Kidney (tissue), 14 donors: ENCODE data around the gene FBXL17. TPM values are rescaled to one million over a fixed set of nuclear protein-coding genes. Genes with fewer than 3 reads are reported as not detected.

ENCODE experiments used
- DNase-seq, 5 donors: peaks; one replicate each; pipeline ENCODE4 v3.0.0-alpha.2; 2013 to 2020
- FAIRE-seq: peaks from 2 replicates; lab custom pipeline; 2012; peaks lifted over from hg19 to GRCh38; lab: Jason Lieb, UNC
- H3K27ac ChIP-seq, 2 donors: one replicate each; pipeline ENCODE4 v1.7.0; 2013; ENCODE audit warnings: low read depth in 2 of 2, low read length in 2 of 2, inconsistent platforms in 1 of 2
- H3K27me3 ChIP-seq: one replicate; pipeline ENCODE4 v1.7.1; 2013; ENCODE audit warnings: low read length, inconsistent platforms; ENCODE audit not compliant: control insufficient read depth, insufficient read depth
- H3K36me3 ChIP-seq, 3 donors: one replicate each; pipeline versions ENCODE4 v1.7.0 to v1.7.1; 2013; ENCODE audit warnings: low read length in 3 of 3, control low read depth in 1 of 3, inconsistent platforms in 1 of 3; ENCODE audit not compliant: insufficient read depth in 3 of 3, control insufficient read depth in 2 of 3
- H3K4me1 ChIP-seq, 3 donors: one replicate each; pipeline versions ENCODE4 v1.7.0 to v1.7.1; 2013; ENCODE audit warnings: low read length in 3 of 3, inconsistent platforms in 1 of 3, low read depth in 1 of 3; ENCODE audit not compliant: control insufficient read depth in 2 of 3, insufficient read depth in 2 of 3
- H3K4me3 ChIP-seq, 3 donors: one replicate each; pipeline versions ENCODE4 v1.7.0 to v1.8.1; 2013; ENCODE audit warnings: low read length in 3 of 3, control low read depth in 1 of 3, inconsistent platforms in 1 of 3
- H3K9ac ChIP-seq, 3 donors: one replicate each; pipeline versions ENCODE4 v1.7.0 to v1.7.1; 2013; ENCODE audit warnings: low read length in 3 of 3, control low read depth in 1 of 3, inconsistent platforms in 1 of 3
- H3K9me3 ChIP-seq, 3 donors: one replicate each; pipeline versions ENCODE4 v1.7.0 to v1.7.1; 2013; ENCODE audit warnings: low read length in 3 of 3, control low read depth in 1 of 3, inconsistent platforms in 1 of 3; ENCODE audit not compliant: control insufficient read depth in 2 of 3, insufficient read depth in 1 of 3
- CTCF ChIP-seq: IDR thresholded peaks from 3 replicates; pipeline ENCODE4 v1.5.1; 2012; ENCODE audit warnings: mild to moderate bottlenecking, moderate library complexity, borderline replicate concordance; ENCODE audit not compliant: insufficient read depth; ENCODE audit errors: extremely low read depth
- intact Hi-C: fragments of 100-400 bp; cut with DNase I; formaldehyde crosslinking; loops from one replicate; pipeline ENCODE4 v1.11.1; 2022
- polyA plus RNA-seq: library from polyadenylated mRNA; stranded (reverse); fragments of 350-450 nt; fragmentation: Illumina TruSeq; extraction: RNeasy Lipid Tissue Mini Kit (QIAGEN cat#74804); gene quantifications from one replicate; pipeline ENCODE4 v1.2.3, GENCODE V29; 2014; ENCODE audit warnings: low read depth, low replicate concordance; ENCODE audit not compliant: insufficient read depth
- total RNA-seq: library from RNA; stranded (reverse); fragmentation: NEBNext Ultra II Directional; extraction: Animal tissue kit (Norgen Biotek cat#: 25700); gene quantifications from one replicate; pipeline ENCODE4 v1.2.1, GENCODE V29; 2021
- donor health status: control.
- donor health status: control.
- donor health status: control.
- donor health status: control.
- donor health status: control.
- donor health status: DM: yes; HTN: yes; CAD: no.
- donor health status: Normal renal cell carcinoma (clear cell type).

The FBXL17 gene
- total and polyA plus RNA-seq, 2 donors from 2014 or later, result 11.7 to 26.5 TPM

GRCh38 chr5:107835096-107835495 lies 546.8 kb downstream of the FBXL17 start:
- H3K27me3 ChIP-seq, result no peaks in the 10 kb centered on the region
- H3K4me1 ChIP-seq, result no peaks in the 10 kb centered on the region
- TF ChIP-seq CTCF, result no peak
- intact Hi-C loops, result no loop called here
- no peaks in the 10 kb centered on the region for H3K36me3 ChIP-seq
- H3K27ac ChIP-seq, result no peak overlapping the region
- DNase-seq, result no peak
- H3K4me3 ChIP-seq, result no peak overlapping the region
- no peak overlapping the region for H3K9ac ChIP-seq
- H3K9me3 ChIP-seq, result no peaks in the 10 kb centered on the region
- no peak for FAIRE-seq

- Histone ChIP-seq H3K9ac (no peak overlapping the region), H3K27ac (no peak overlapping the region)
- no peak for FAIRE-seq
Observed at GRCh38 chr5:107832746-107833145, 549.2 kb downstream of the FBXL17 start.

GRCh38 chr5:107831612-107832395 lies 550.1 kb downstream of the FBXL17 start:
- H3K4me3 ChIP-seq, result no peak overlapping the region
- no peaks in the 10 kb centered on the region for H3K9me3 ChIP-seq
- H3K27me3 ChIP-seq, result no peaks in the 10 kb centered on the region
- H3K4me1 ChIP-seq, result no peaks in the 10 kb centered on the region
- DNase-seq (peak in 1 of 5 donors; percentile 30), FAIRE-seq (no peak)
- no peak for TF ChIP-seq CTCF
- H3K27ac ChIP-seq, result no peak overlapping the region
- no peak overlapping the region for H3K9ac ChIP-seq
- intact Hi-C loops, result no loop called here
- no peaks in the 10 kb centered on the region for H3K36me3 ChIP-seq

More at GRCh38 chr5:107832746-107833145, 549.2 kb downstream of the FBXL17 start:
- intact Hi-C loops, result no loop called here
- Histone ChIP-seq H3K36me3 (no peaks in the 10 kb centered on the region), H3K4me1 (no peaks in the 10 kb centered on the region), H3K27me3 (no peaks in the 10 kb centered on the region), H3K4me3 (no peak overlapping the region), H3K9me3 (no peaks in the 10 kb centered on the region)
- DNase-seq, result no peak
- no peak for TF ChIP-seq CTCF
